Measurements from ENCODE around the gene DNAH12. TPM values are rescaled to one million over a fixed set of nuclear protein-coding genes. Genes with fewer than 3 reads are reported as not detected.
"Not testable (repeated sequence)": the region's sequence is repeated elsewhere in the genome, so short reads cannot be mapped to it uniquely, and the experiment has no call there.

The DNAH12 gene
- total RNA-seq, 4 donors from 2014 or later: 0.27 TPM; not detected in 3

- Histone ChIP-seq H3K4me1 (no peaks in the 10 kb centered on the region), H3K4me3 (no peak overlapping the region), H3K9me3 (no peaks in the 10 kb centered on the region), H3K27me3 (no peaks in the 10 kb centered on the region), H3K36me3 (no peaks in the 10 kb centered on the region), H3K27ac (no peak overlapping the region)
- no peak for ATAC-seq
- TF ChIP-seq POLR2AphosphoS5 (IDR thresholded peaks at IDR 0.05) (no peak), POLR2A (IDR thresholded peaks at IDR 0.05) (no peak), CTCF (IDR thresholded peaks at IDR 0.05) (no peak), EP300 (IDR thresholded peaks at IDR 0.05) (no peak)
- WGBS, 2 donors (ENCODE audit: low coverage in 1 of 2): 73 to 78% methylated on average over 3 of the region's 3 CpGs
These were observed 213.0 kb downstream of the DNAH12 start for GRCh38 chr3:57331078-57331610.

GRCh38 chr3:57326498-57326897 is 217.6 kb downstream of the DNAH12 start:
- not testable (repeated sequence) for H3K4me3 ChIP-seq, H3K4me1 ChIP-seq, H3K36me3 ChIP-seq, H3K27ac ChIP-seq, H3K9me3 ChIP-seq, H3K27me3 ChIP-seq, ATAC-seq
- 100% methylated on average over 1 of the region's 1 CpG; no CpG with 5 or more reads in 1 of the 2 donors for WGBS, 2 donors (ENCODE audit: low coverage in 1 of 2)

DNA sequence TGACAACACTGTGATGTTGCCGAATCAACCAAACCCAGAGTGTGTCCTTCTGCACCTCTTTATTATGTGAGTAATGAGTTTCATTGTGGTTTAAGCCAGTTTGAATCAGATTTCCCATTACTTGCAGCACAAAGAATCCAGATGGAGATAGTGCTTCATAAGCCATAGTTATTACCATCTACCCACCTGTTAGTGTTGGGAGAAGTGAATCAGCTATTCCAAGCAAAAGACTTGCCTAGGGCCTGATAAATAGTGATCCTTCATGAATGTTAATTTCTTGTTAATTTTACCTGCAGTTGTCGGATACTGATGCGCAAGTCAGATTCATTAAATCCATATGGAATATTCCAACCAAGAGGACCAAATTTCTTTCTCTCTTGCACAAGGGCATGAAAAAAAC is 229.9 kb downstream of the DNAH12 start:
- Histone ChIP-seq H3K27me3 (no peaks in the 10 kb centered on the region), H3K9me3 (peaks cover 0 to 12% (median 0%) of the 10 kb centered on the region in 3 donors), H3K4me3 (no peak overlapping the region), H3K4me1 (no peaks in the 10 kb centered on the region), H3K27ac (no peak overlapping the region), H3K36me3 (no peaks in the 10 kb centered on the region)
- no peak for ATAC-seq
- TF ChIP-seq EP300 (IDR thresholded peaks at IDR 0.05): no peak
- TF ChIP-seq CTCF (IDR thresholded peaks at IDR 0.05): no peak
- no peak for TF ChIP-seq POLR2A (IDR thresholded peaks at IDR 0.05)
- TF ChIP-seq POLR2AphosphoS5 (IDR thresholded peaks at IDR 0.05): no peak
- 97 to 100% methylated on average over 2 to 3 of the region's 3 CpGs for WGBS, 2 donors (ENCODE audit: low coverage in 1 of 2)

- Histone ChIP-seq H3K4me3 (no peak overlapping the region), H3K36me3 (no peaks in the 10 kb centered on the region)
These were observed 234.3 kb downstream of the DNAH12 start for GRCh38 chr3:57309769-57310360.

DNA sequence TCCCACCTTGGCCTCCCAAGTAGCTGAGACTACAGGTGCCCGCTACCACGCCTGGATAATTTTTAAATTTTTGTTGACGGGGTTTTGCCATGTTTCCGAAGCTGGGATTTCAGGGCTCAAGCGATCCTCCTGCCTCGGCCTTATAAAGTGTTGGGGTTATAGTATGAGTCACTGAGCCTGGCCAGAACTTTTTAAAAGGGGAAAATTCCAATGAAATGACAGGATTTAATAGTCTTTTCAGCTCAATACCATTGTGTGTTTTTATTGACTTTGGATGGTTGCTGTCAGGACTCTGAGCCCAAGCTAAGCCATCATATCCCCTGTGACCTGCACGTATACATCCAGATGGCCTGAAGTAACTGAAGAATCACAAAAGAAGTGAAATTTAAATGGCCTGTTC is 240.6 kb downstream of the DNAH12 start:
- not testable (repeated sequence) for H3K9me3 ChIP-seq, H3K36me3 ChIP-seq, ATAC-seq, H3K4me3 ChIP-seq, H3K4me1 ChIP-seq, H3K27ac ChIP-seq, H3K27me3 ChIP-seq
- WGBS, 2 donors (ENCODE audit: low coverage in 1 of 2): 86 to 96% methylated on average over 1 to 3 of the region's 7 CpGs

More at GRCh38 chr3:57309769-57310360, 234.3 kb downstream of the DNAH12 start:
- Histone ChIP-seq H3K27ac (no peak overlapping the region), H3K4me1 (no peaks in the 10 kb centered on the region), H3K9me3 (no peaks in the 10 kb centered on the region), H3K27me3 (peaks cover 6% of the 10 kb centered on the region)
- 42 to 61% methylated on average over 3 of the region's 3 CpGs for WGBS, 2 donors (ENCODE audit: low coverage in 1 of 2)
- no peak for ATAC-seq
- TF ChIP-seq CTCF (IDR thresholded peaks at IDR 0.05) (no peak), EP300 (IDR thresholded peaks at IDR 0.05) (no peak), POLR2A (IDR thresholded peaks at IDR 0.05) (no peak), POLR2AphosphoS5 (IDR thresholded peaks at IDR 0.05) (no peak)

DNA sequence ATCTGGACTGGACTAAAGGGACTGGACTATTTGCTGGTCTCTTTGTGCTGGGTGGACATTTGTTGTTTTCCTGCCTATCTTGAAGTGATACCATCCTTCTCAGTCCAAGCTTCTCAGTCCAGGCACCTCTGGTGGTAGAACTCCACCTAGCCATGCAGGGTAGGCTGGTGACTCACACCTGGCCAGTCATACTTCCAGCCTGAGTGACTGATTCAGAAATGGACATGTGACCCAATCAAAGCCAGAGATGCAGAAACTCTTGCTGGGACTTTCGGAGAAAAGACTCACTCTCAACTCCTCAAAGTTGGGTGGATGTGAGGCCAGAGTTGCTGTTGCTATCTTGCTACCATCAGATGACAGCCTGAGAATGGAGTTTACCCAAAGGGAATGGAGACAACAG is 246.1 kb downstream of the DNAH12 start:
- 100% methylated on average over 1 of the region's 1 CpG; no CpG with 5 or more reads in 1 of the 2 donors for WGBS, 2 donors (ENCODE audit: low coverage in 1 of 2)
- no peak for TF ChIP-seq CTCF (IDR thresholded peaks at IDR 0.05)
- no peak for TF ChIP-seq POLR2A (IDR thresholded peaks at IDR 0.05)
- TF ChIP-seq POLR2AphosphoS5 (IDR thresholded peaks at IDR 0.05): no peak
- TF ChIP-seq EP300 (IDR thresholded peaks at IDR 0.05): no peak
- ATAC-seq: no peak
- Histone ChIP-seq H3K9me3 (no peaks in the 10 kb centered on the region), H3K4me3 (no peak overlapping the region), H3K4me1 (no peaks in the 10 kb centered on the region), H3K27me3 (no peaks in the 10 kb centered on the region), H3K36me3 (no peaks in the 10 kb centered on the region), H3K27ac (no peak overlapping the region)

All from gastroesophageal sphincter (tissue), 4 donors.